ENCODE data around the gene ACTN4. TPM values are rescaled to one million over a fixed set of nuclear protein-coding genes. Genes with fewer than 3 reads are reported as not detected.
"Not testable (repeated sequence)": the region's sequence is repeated elsewhere in the genome, so short reads cannot be mapped to it uniquely, and the experiment has no call there.

The ACTN4 gene
- total and polyA plus RNA-seq, 2 of the 4 experiments (the other 2 are of a cell fraction), result 541 to 659 TPM

GRCh38 chr19:38759590-38760003, 112.1 kb downstream of the ACTN4 start:
- dilution Hi-C loops (cut with HindIII; ENCODE audit: low sequenced_read_pairs, unreplicated experiment) (no loop called here), in situ Hi-C loops (cut with MboI; ENCODE audit: low sequenced_read_pairs) (no loop called here), intact Hi-C loops (cut with micrococcal nuclease) (no loop called here)
- H3K79me1 ChIP-seq (ENCODE audit: low read depth in 1 of 2, low read length in 2 of 2), result no peaks in the 10 kb centered on the region
- H2AK5ac ChIP-seq (ENCODE audit: low read depth, low read length), result no peak overlapping the region
- H3K4me1 ChIP-seq (ENCODE audit: control insufficient read depth, insufficient read depth, low read length), result no peaks in the 10 kb centered on the region
- no peaks in the 10 kb centered on the region for H4K20me1 ChIP-seq (ENCODE audit: insufficient read depth, low read length)
- no peak overlapping the region for H2AK9ac ChIP-seq (replicated peaks; ENCODE audit: low read depth, low read length, poor library complexity)
- H3K14ac ChIP-seq (replicated peaks; ENCODE audit: low read depth, low read length), result no peak overlapping the region
- DNase-seq, result no peak
- H4K5ac ChIP-seq (ENCODE audit: low read depth, low read length), result no peak overlapping the region
- H3K27me3 ChIP-seq (ENCODE audit: control insufficient read depth, insufficient read depth, low read length), result 0 out of 2 replicates have a peak, but pooled peaks cover 1% of the 10 kb centered on the region
- no peak overlapping the region for H4K8ac ChIP-seq (ENCODE audit: low read depth in 2 of 2, low read length in 2 of 2)
- ChIA-PET CTCF (no interaction called here), POLR2A (ENCODE audit: unreplicated experiment) (no interaction called here)
- no peaks in the 10 kb centered on the region for H3K36me3 ChIP-seq (ENCODE audit: control insufficient read depth, insufficient read depth, low read length)
- H2BK20ac ChIP-seq (ENCODE audit: low read depth, low read length), result no peak overlapping the region
- no peak for TF ChIP-seq USF2 (IDR thresholded peaks at IDR 0.05; ENCODE audit: low read depth, low read length)
- no peak for TF ChIP-seq SMC3 (IDR thresholded peaks at IDR 0.05; ENCODE audit: low read depth, low read length)
- TF ChIP-seq MAFK (IDR thresholded peaks at IDR 0.05; ENCODE audit: low read depth, low read length), result no peak
- TF ChIP-seq NFE2L2 (IDR thresholded peaks at IDR 0.05; ENCODE audit: low read depth, low read length), result no peak
- no peak for TF ChIP-seq MXI1 (IDR thresholded peaks at IDR 0.05; ENCODE audit: borderline replicate concordance, low read depth, low read length)
- no peak overlapping the region for H3K4ac ChIP-seq (ENCODE audit: low read depth, low read length)
- no peaks in the 10 kb centered on the region; the same call in 1 of the 2 replicates for H3K9me3 ChIP-seq (ENCODE audit: control insufficient read depth, insufficient read depth, low read length)
- no peak overlapping the region for H3K4me2 ChIP-seq (ENCODE audit: low read depth, low read length)
- H3K56ac ChIP-seq (ENCODE audit: extremely low read depth, insufficient read depth, low read length), result no peak overlapping the region
- H3K4me3 ChIP-seq (ENCODE audit: insufficient read depth, low read depth, low read length), result no peak overlapping the region
- no peak overlapping the region for H2AFZ ChIP-seq (replicated peaks; ENCODE audit: low read length, poor library complexity)
- no peak overlapping the region for H3K27ac ChIP-seq (ENCODE audit: insufficient read depth, low read length)
- no peak overlapping the region for H3K9ac ChIP-seq (ENCODE audit: low read depth, low read length)
- H3K18ac ChIP-seq (ENCODE audit: low read depth, low read length), result no peak overlapping the region
- no peak for ATAC-seq (ENCODE audit: low read depth)
- H2BK120ac ChIP-seq (ENCODE audit: low read depth, low read length), result no peak overlapping the region
- no peak overlapping the region for H2BK15ac ChIP-seq (ENCODE audit: low read depth, low read length)
- H4K91ac ChIP-seq (ENCODE audit: insufficient read depth, low read depth, low read length), result no peak overlapping the region
- WGBS, 2 experiments (ENCODE audit: extremely low coverage in 2 of 2, insufficient read length in 1 of 2), result 69% methylated on average over 5 of the region's 10 CpGs; no CpG with 5 or more reads in 1 of the 2 experiments
- no peak overlapping the region for H2BK5ac ChIP-seq (ENCODE audit: low read depth, low read length, poor library complexity, severe bottlenecking)
- no TSS peak for BruUV-seq (replicated peaks)
- no peak overlapping the region for H3K23ac ChIP-seq (ENCODE audit: low read depth, low read length)
- H3K9me1 ChIP-seq (ENCODE audit: insufficient read depth, low read length), result no peaks in the 10 kb centered on the region

- in situ Hi-C loops (cut with MboI; ENCODE audit: low sequenced_read_pairs); H3K4ac ChIP-seq (ENCODE audit: low read depth, low read length); H3K9ac ChIP-seq (ENCODE audit: low read depth, low read length); H2BK20ac ChIP-seq (ENCODE audit: low read depth, low read length); H3K79me1 ChIP-seq (ENCODE audit: low read depth in 1 of 2, low read length in 2 of 2); H2AFZ ChIP-seq (replicated peaks; ENCODE audit: low read length, poor library complexity); H4K5ac ChIP-seq (ENCODE audit: low read depth, low read length); H3K4me3 ChIP-seq (ENCODE audit: insufficient read depth, low read depth, low read length); H3K14ac ChIP-seq (replicated peaks; ENCODE audit: low read depth, low read length); dilution Hi-C loops (cut with HindIII; ENCODE audit: low sequenced_read_pairs, unreplicated experiment); H4K91ac ChIP-seq (ENCODE audit: insufficient read depth, low read depth, low read length); H3K18ac ChIP-seq (ENCODE audit: low read depth, low read length); H3K36me3 ChIP-seq (ENCODE audit: control insufficient read depth, insufficient read depth, low read length); H3K4me1 ChIP-seq (ENCODE audit: control insufficient read depth, insufficient read depth, low read length); H2BK5ac ChIP-seq (ENCODE audit: low read depth, low read length, poor library complexity, severe bottlenecking); H2AK5ac ChIP-seq (ENCODE audit: low read depth, low read length); H3K56ac ChIP-seq (ENCODE audit: extremely low read depth, insufficient read depth, low read length); H3K27me3 ChIP-seq (ENCODE audit: control insufficient read depth, insufficient read depth, low read length); ATAC-seq (ENCODE audit: low read depth); H3K9me1 ChIP-seq (ENCODE audit: insufficient read depth, low read length); BruUV-seq (replicated peaks); H2BK15ac ChIP-seq (ENCODE audit: low read depth, low read length); H2BK120ac ChIP-seq (ENCODE audit: low read depth, low read length); intact Hi-C loops (cut with micrococcal nuclease); POLR2A ChIA-PET (ENCODE audit: unreplicated experiment); H3K4me2 ChIP-seq (ENCODE audit: low read depth, low read length); DNase-seq; H2AK9ac ChIP-seq (replicated peaks; ENCODE audit: low read depth, low read length, poor library complexity); H3K9me3 ChIP-seq (ENCODE audit: control insufficient read depth, insufficient read depth, low read length); H3K27ac ChIP-seq (ENCODE audit: insufficient read depth, low read length); H3K23ac ChIP-seq (ENCODE audit: low read depth, low read length); H4K20me1 ChIP-seq (ENCODE audit: insufficient read depth, low read length); H4K8ac ChIP-seq (ENCODE audit: low read depth in 2 of 2, low read length in 2 of 2): not testable (repeated sequence)
- whole genome bisulfite sequencing, 2 experiments (ENCODE audit: extremely low coverage in 2 of 2, insufficient read length in 1 of 2), result no CpG with 5 or more reads among the region's 6 CpGs
- CTCF ChIA-PET, result interaction anchor here (0.6 to 1.0 kb wide), 3 partner anchors 9 to 195 kb away, joined by 3 to 8 read pairs (median 6); no protein-coding TSS in a partner anchor
Observed at GRCh38 chr19:38760805-38761517, 113.5 kb downstream of the ACTN4 start.

All from IMR-90 (cell line).